ENCODE data around the gene NPPA.

Gene NPPA

GRCh38 chr1:11874258-11874562, 26.6 kb upstream of the NPPA start:
- DNase-seq (ENCODE audit: low read depth) = no peak

GRCh38 chr1:11873395-11874257, 26.0 kb upstream of the NPPA start:
- no peak for DNase-seq (ENCODE audit: low read depth)

GRCh38 chr1:11872545-11872944, 25.0 kb upstream of the NPPA start:
- no peak for DNase-seq (ENCODE audit: low read depth)

- DNase-seq (ENCODE audit: low read depth) = no peak
These were observed 22.1 kb upstream of the NPPA start for GRCh38 chr1:11869650-11870207.

GRCh38 chr1:11869104-11869503, 21.5 kb upstream of the NPPA start:
- no peak for DNase-seq (ENCODE audit: low read depth)

DNA sequence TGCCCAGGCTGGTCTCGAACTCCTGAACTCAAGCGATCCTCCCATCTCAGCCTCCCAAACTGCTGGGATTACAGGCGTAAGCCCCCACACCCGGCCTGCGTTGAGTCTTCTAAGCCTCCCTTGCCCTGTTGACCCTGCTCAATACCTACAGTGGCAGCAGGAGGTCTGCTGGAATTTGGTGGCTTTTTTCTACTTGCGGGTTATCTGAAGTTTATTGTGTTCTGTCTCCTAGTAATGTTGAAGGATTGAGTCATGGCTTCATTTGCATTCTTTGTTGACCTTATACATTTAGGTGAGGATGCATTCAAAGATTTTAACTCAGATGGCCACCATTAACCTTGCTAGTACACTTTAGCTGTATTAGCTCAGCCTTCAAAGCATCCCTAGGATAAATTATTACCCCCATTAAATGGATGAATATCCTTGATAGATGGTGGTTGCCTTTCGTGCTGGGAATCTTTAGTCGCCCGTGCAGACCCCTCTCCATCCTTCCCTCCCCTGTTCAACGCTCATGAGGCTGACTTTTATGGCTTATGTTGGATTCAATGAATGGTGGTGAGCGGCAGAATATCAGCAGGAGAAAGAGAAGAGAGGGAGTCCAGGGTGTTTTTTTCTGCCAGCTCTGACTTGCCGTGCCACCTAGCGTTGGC, 20.9 kb upstream of the NPPA start:
- DNase-seq (ENCODE audit: low read depth) = no peak

DNA sequence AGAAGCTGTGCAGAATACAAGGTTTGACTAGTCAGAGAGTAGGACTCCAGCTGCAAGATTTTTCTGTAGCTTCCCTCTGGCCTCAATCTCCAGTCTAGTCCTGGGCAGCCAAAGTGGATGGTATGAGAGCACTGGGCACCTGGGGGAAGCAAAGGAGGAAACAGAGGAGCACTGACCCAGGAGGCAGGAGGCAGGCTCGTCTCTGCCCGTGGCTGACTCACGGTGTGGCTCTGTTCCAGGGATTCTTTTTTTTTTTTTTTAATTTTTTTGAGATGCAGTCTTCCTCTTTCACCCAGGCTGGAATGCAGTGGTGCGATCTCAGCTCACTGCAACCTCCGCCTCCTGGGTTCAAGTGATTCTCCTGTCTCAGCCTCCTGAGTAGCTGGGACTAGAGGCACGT, 15.3 kb upstream of the NPPA start:
- no peak for DNase-seq (ENCODE audit: low read depth)

DNA sequence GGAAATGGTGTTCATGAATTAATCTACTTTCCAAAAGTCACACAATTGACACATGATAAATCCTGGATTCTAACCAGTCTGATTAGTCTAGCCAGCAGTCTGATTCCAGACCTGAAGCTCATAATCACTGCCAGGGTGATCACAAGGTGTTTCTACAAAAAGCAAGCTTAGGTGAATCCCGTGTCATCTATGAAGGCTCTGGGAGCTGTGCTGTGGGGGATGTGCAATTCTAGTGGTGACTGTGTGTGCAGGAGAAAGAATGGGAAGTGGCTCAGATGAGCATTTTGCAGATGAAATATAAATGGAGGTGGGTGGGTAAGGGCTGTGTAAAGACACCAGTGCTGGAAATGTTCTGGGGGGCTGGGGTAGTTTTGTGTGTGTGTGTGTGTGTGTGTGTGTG, 13.0 kb upstream of the NPPA start:
- DNase-seq (ENCODE audit: low read depth) = no peak

GRCh38 chr1:11860083-11860482, 12.5 kb upstream of the NPPA start:
- DNase-seq (ENCODE audit: low read depth) = no peak

DNA sequence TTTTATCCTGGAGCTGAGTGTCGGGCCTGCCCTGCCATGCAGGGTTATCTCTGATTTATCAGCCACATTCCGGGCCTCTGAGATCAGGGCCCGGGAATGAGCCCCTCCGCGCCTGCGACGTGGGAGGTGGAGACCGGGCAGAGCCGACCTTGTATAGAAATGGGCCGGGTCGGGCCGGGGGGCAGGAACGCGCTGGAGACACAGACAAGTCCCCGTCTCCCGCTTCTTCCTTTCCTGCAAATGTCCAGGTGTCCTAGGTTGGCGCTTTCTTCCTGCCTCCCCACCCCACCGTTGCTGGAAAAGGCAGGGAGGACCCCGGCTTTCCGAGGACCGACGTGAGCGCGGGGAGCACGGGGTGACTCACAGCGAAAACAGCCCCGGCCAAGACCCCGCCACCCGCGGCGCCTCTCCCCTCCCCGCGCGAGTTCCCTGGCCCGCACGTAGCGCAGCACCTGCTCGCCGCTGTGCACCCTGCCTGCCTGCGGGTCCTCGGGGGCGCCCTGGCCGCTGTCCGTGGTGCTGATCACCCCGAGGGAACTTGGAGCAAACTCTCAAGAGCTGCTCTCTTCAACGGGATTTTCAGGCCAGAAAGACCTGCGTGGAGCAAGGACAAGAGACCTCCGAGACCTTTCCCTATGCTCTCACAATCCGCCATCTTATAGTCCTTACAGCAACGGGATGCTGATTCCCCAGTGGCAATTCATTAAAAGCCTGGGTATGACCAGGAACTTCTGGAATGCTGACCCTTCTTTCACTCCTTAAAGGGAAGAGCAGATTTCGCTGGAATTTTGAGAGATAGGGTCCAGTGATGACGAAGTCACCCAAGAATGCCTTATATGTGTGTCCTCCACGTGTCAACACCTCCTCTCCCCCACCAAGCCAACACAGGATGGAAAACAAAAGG, 11.6 kb upstream of the NPPA start:
- DNase-seq (ENCODE audit: low read depth) = peak; percentile 33

GRCh38 chr1:11858613-11858967, 11.0 kb upstream of the NPPA start, which contains the start of gene NPPB:
Gene NPPB, minus strand, starts transcription at chr1:11858945. Its CDS starts 112 bp downstream, at chr1:11858833.
- DNase-seq (ENCODE audit: low read depth) = no peak

DNA sequence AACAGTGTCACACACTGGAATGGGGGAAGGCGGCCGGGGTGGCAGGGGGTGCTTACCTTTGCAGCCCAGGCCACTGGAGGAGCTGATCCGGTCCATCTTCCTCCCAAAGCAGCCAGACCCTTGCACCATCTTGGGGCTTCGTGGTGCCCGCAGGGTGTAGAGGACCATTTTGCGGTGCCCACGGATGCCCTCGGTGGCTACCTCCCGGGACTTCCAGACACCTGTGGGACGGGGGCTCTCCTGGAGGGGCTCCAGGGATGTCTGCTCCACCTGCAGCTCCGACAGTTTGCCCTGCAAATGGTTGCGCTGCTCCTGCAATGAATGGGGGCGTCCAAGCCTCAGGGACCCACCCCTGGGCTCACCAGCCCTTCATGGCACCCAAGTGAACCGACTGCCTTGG, 10.6 kb upstream of the NPPA start:
- no peak for DNase-seq (ENCODE audit: low read depth)

GRCh38 chr1:11857164-11857851, 9.7 kb upstream of the NPPA start:
- no peak for DNase-seq (ENCODE audit: low read depth)

- no peak for DNase-seq (ENCODE audit: low read depth)
These were observed 9.1 kb upstream of the NPPA start for GRCh38 chr1:11856698-11857097.

GRCh38 chr1:11855430-11855829, 7.8 kb upstream of the NPPA start:
- no peak for DNase-seq (ENCODE audit: low read depth)

DNA sequence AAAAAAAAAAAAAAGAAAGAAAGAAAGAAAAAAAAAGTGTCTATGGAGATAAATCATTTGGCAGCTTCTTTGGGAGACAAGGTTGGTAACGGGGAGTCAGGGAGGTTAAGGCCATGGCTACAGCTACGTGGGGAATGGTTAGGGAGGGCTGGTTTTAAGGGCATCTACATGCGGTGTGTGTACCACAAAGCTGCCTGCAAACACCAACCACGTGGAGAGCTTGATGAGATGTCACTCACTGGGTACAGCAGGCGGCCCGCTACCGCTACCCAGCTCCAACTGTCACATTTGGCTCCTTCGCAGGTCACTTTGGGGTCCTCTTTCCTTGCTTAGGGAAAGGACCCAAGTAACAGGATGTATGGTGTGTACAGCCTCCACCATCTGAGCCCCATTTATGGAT, 6.9 kb upstream of the NPPA start:
- DNase-seq (ENCODE audit: low read depth) = no peak

DNA sequence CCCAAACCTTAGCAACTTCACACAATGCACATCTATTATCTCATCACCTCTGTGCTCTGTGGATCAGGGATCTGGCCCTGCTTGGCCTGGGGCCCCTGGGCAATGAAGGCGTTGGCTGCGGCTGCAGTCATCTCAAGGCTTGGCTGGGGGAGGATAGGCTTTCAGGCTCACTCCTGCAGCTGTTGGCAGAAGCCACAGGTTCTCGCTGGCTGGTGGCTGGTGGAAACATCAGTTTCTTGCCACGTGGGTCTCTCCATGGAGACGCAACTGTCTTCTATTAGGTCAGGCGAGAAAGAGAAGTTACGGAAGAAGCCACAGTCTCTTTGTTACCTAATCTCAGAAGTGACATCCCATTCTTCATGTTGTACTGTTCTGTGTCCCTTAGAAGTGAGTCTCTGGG, 3.6 kb upstream of the NPPA start:
- DNase-seq (ENCODE audit: low read depth) = no peak

DNA sequence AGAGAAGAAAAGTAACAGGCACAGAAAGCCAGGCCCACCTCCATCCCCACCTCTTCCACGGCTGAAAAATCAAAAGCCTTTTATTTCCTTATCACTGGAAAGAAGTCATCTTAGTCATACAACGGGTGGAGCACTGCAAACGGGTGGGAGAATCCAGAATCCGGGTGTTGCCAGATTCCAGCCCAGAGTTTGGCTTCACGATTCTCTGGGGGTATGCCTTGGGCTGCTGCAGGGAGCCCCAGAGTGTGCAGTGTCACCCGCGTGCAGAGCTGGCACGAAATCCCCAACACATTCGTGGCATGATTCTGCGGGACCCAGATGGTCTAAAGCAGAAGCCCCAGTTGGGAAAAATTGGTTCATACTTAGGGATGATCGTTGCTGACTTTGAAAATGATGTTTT, 2.6 kb upstream of the NPPA start:
- DNase-seq (ENCODE audit: low read depth) = no peak

- DNase-seq (ENCODE audit: low read depth) = no peak
These were observed 754 bp upstream of the NPPA start for GRCh38 chr1:11848373-11848700.

GRCh38 chr1:11845641-11846335, 1.8 kb downstream of the NPPA start:
- DNase-seq (ENCODE audit: low read depth) = no peak

Measured in stimulated activated CD4-positive, alpha-beta T cell treated with anti-CD3 and anti-CD28 coated beads, Interleukin-2, amount 100 ng/mL, for 4 hours (primary cell).